HEK293T (cell line): ENCODE measurements around the gene TPRX1.
A peak's percentile ranks its signal among the peaks of the same experiment; 100 is the strongest.
"Not testable (repeated sequence)": the region's sequence is repeated elsewhere in the genome, so short reads cannot be mapped to it uniquely, and the experiment has no call there.

Source experiments
- CTCF ChIA-PET: fragments of 350-600 bp; formaldehyde crosslinking; extraction: SDS; loops from one replicate; lab custom pipeline; 2021; ENCODE audit warnings: antibody characterized with exemption, inconsistent platforms; lab: Yijun Ruan, JAX
- POLR2A ChIA-PET: fragments of 350-600 bp; formaldehyde crosslinking; extraction: SDS; loops from one replicate; lab custom pipeline; 2020; ENCODE audit warnings: antibody characterized with exemption, inconsistent platforms; lab: Yijun Ruan, JAX
- DNase-seq: peaks from one replicate; pipeline ENCODE4 v3.0.0; 2012; ENCODE audit warnings: mixed read lengths; ENCODE audit errors: extremely low spot score
- ARNT ChIP-seq: fragments of 450-650 bp; IDR thresholded peaks from 2 replicates; pipeline ENCODE4 v1.6.1; 2017; ENCODE audit warnings: mild to moderate bottlenecking
- BHLHE40 ChIP-seq: fragments of 450-650 bp; IDR thresholded peaks from 2 replicates; pipeline ENCODE4 v1.6.1; 2016; ENCODE audit warnings: mild to moderate bottlenecking, moderate library complexity, borderline replicate concordance
- CTBP1 ChIP-seq: fragments of 450-650 bp; IDR thresholded peaks from 2 replicates; pipeline ENCODE4 v1.6.1; 2016; ENCODE audit warnings: borderline replicate concordance
- ELF4 ChIP-seq: fragments of 450-650 bp; IDR thresholded peaks from 2 replicates; pipeline ENCODE4 v1.6.1; 2017; ENCODE audit warnings: antibody characterized with exemption
- FOXA1 ChIP-seq: fragments of 450-650 bp; IDR thresholded peaks from 2 replicates; pipeline ENCODE4 v1.6.1; 2016; ENCODE audit warnings: mild to moderate bottlenecking
- FOXK2 ChIP-seq: fragments of 450-650 bp; IDR thresholded peaks from 2 replicates; pipeline ENCODE4 v1.6.1; 2016; ENCODE audit warnings: mild to moderate bottlenecking
- FOXM1 ChIP-seq: fragments of 450-650 bp; IDR thresholded peaks from 2 replicates; pipeline ENCODE4 v1.6.1; 2017; ENCODE audit warnings: mild to moderate bottlenecking, borderline replicate concordance
- HDGF ChIP-seq: fragments of 450-650 bp; IDR thresholded peaks from 2 replicates; pipeline ENCODE4 v1.6.1; 2017; ENCODE audit warnings: antibody characterized with exemption, borderline replicate concordance
- L3MBTL2 ChIP-seq: fragments of 450-650 bp; conservative IDR thresholded peaks from 2 replicates; pipeline ENCODE4 v1.6.1; 2016; ENCODE audit warnings: mild to moderate bottlenecking
- LEF1 ChIP-seq: fragments of 450-650 bp; IDR thresholded peaks from 2 replicates; pipeline ENCODE4 v1.6.1; 2017; ENCODE audit warnings: mild to moderate bottlenecking, borderline replicate concordance
- NFRKB ChIP-seq: fragments of 450-650 bp; IDR thresholded peaks from 2 replicates; pipeline ENCODE4 v1.6.1; 2016; ENCODE audit warnings: mild to moderate bottlenecking, moderate library complexity
- PKNOX1 ChIP-seq: fragments of 450-650 bp; IDR thresholded peaks from 2 replicates; pipeline ENCODE4 v1.6.1; 2016
- SP1 ChIP-seq: fragments of 450-650 bp; IDR thresholded peaks from 2 replicates; pipeline ENCODE4 v1.6.1; 2017
- SUZ12 ChIP-seq: fragments of 450-650 bp; IDR thresholded peaks from 2 replicates; pipeline ENCODE4 v1.6.1; 2016; ENCODE audit warnings: mild to moderate bottlenecking
- TARDBP ChIP-seq: fragments of 450-650 bp; IDR thresholded peaks from 2 replicates; pipeline ENCODE4 v1.6.1; 2016
- ZNF384 ChIP-seq: fragments of 450-650 bp; IDR thresholded peaks from 2 replicates; pipeline ENCODE4 v1.6.1; 2016

TPRX1 gene

GRCh38 chr19:47804451-47804850, at the start of gene TPRX1:
TSS of gene TPRX1 (minus strand) at chr19:47804551. CDS start at chr19:47804539, 12 bp downstream.
- CTCF ChIA-PET, POLR2A ChIA-PET: not testable (repeated sequence)

GRCh38 chr19:47853003-47853402, 48.7 kb upstream of the TPRX1 start:
- DNase-seq, result no peak
- ChIA-PET POLR2A (no interaction called here), CTCF (interaction anchor here (0.8 to 1.3 kb wide), 3 partner anchors 11 to 16 kb away, joined by 3 to 8 read pairs (median 4); no protein-coding TSS in a partner anchor)
- no peak for TF ChIP-seq CTBP1
- TF ChIP-seq LEF1, result no peak
- no peak for TF ChIP-seq HDGF
- no peak for TF ChIP-seq ELF4
- TF ChIP-seq FOXA1, result no peak
- TF ChIP-seq BHLHE40, result no peak
- no peak for TF ChIP-seq TARDBP
- no peak for TF ChIP-seq NFRKB
- no peak for TF ChIP-seq PKNOX1
- TF ChIP-seq SP1, result no peak
- TF ChIP-seq FOXM1, result no peak
- TF ChIP-seq ARNT, result no peak
- no peak for TF ChIP-seq L3MBTL2
- no peak for TF ChIP-seq FOXK2
- TF ChIP-seq ZNF384, result no peak
- no peak for TF ChIP-seq SUZ12

More at GRCh38 chr19:47804451-47804850, at the start of gene TPRX1:
- DNase-seq, result not testable (repeated sequence)

- DNase-seq, result peak; percentile 58
- ChIA-PET CTCF (interaction anchor here (0.6 to 2.2 kb wide), 10 partner anchors 9 to 111 kb away, joined by 3 to 12 read pairs (median 4); no protein-coding TSS in a partner anchor), POLR2A (interaction anchor here (0.7 to 1.2 kb wide), 4 partner anchors 13 to 33 kb away, joined by 3 to 4 read pairs (median 3); no protein-coding TSS in a partner anchor)
- TF ChIP-seq L3MBTL2 (0 out of 2 replicates have a peak, but pooled peaks have one; percentile 7), CTBP1 (no peak), BHLHE40 (no peak), SUZ12 (no peak), FOXA1 (no peak), FOXK2 (no peak), FOXM1 (peak; percentile 80; the same call in 1 of the 2 replicates), ELF4 (no peak), ZNF384 (peak; percentile 88), ARNT (no peak)
Observed at GRCh38 chr19:47848823-47849473, 44.6 kb upstream of the TPRX1 start.

GRCh38 chr19:47848425-47848822, 44.1 kb upstream of the TPRX1 start:
- POLR2A ChIA-PET, result interaction anchor here (0.7 kb wide), 1 partner anchor 33 kb away, joined by 3 read pairs; no protein-coding TSS in a partner anchor
- TF ChIP-seq NFRKB (no peak), ARNT (no peak), ELF4 (no peak), PKNOX1 (no peak), HDGF (no peak), SP1 (no peak), FOXK2 (no peak), FOXM1 (no peak), LEF1 (no peak), L3MBTL2 (no peak), CTBP1 (no peak), BHLHE40 (no peak), FOXA1 (no peak), ZNF384 (no peak), SUZ12 (no peak), TARDBP (no peak)
- DNase-seq, result no peak
- CTCF ChIA-PET, result interaction anchor here (0.6 to 2.2 kb wide), 8 partner anchors 9 to 111 kb away, joined by 3 to 12 read pairs (median 4); no protein-coding TSS in a partner anchor

GRCh38 chr19:47842941-47843340, 38.6 kb upstream of the TPRX1 start:
- no peak for DNase-seq
- CTCF ChIA-PET, result interaction anchor here (1.0 kb wide), 1 partner anchor 20 kb away, joined by 3 read pairs; no protein-coding TSS in a partner anchor
- TF ChIP-seq FOXM1 (no peak), FOXA1 (no peak), ARNT (no peak), SP1 (no peak), SUZ12 (no peak), PKNOX1 (no peak), HDGF (no peak), ZNF384 (no peak), ELF4 (no peak), NFRKB (no peak), BHLHE40 (no peak), CTBP1 (no peak)
- POLR2A ChIA-PET, result no interaction called here

- DNase-seq, result no peak
- ChIA-PET CTCF (interaction anchor here (1.5 kb wide), 1 partner anchor 9 kb away, joined by 6 read pairs; no protein-coding TSS in a partner anchor), POLR2A (no interaction called here)
- TF ChIP-seq CTBP1 (no peak), HDGF (no peak), TARDBP (no peak), BHLHE40 (no peak), ARNT (no peak), L3MBTL2 (no peak), SUZ12 (no peak), FOXA1 (no peak), FOXK2 (no peak), ZNF384 (no peak), LEF1 (no peak), SP1 (no peak)
Observed at GRCh38 chr19:47839913-47840312, 35.6 kb upstream of the TPRX1 start.
